T-helper 2 cell treated with Interferon-gamma antibody and Interleukin-4, amounts not matched to agents 5 μg/mL and 100 μg/mL, for 36 hours (primary cell): ENCODE measurements around the gene PHF11.

Experiments
- DNase-seq: peaks from one replicate; pipeline ENCODE4 v3.0.0; 2021; ENCODE audit warnings: low spot score
- H3K27ac Mint-ChIP-seq: one replicate; pipeline ENCODE4 v1.8.0; 2021; ENCODE audit warnings: mild to moderate bottlenecking, mixed read lengths
- H3K27me3 Mint-ChIP-seq: one replicate; pipeline ENCODE4 v1.8.0; 2021; ENCODE audit warnings: low read depth, mixed read lengths
- H3K36me3 Mint-ChIP-seq: one replicate; pipeline ENCODE4 v1.8.0; 2021; ENCODE audit warnings: low read depth, mixed read lengths
- H3K4me1 Mint-ChIP-seq: one replicate; pipeline ENCODE4 v1.8.0; 2021; ENCODE audit warnings: low read depth, mixed read lengths
- H3K4me3 Mint-ChIP-seq: one replicate; pipeline ENCODE4 v1.8.0; 2022; ENCODE audit warnings: mild to moderate bottlenecking, moderate library complexity, mixed read lengths
- H3K9me3 Mint-ChIP-seq: one replicate; pipeline ENCODE4 v1.8.0; 2021; ENCODE audit warnings: mixed read lengths

The PHF11 gene

DNA sequence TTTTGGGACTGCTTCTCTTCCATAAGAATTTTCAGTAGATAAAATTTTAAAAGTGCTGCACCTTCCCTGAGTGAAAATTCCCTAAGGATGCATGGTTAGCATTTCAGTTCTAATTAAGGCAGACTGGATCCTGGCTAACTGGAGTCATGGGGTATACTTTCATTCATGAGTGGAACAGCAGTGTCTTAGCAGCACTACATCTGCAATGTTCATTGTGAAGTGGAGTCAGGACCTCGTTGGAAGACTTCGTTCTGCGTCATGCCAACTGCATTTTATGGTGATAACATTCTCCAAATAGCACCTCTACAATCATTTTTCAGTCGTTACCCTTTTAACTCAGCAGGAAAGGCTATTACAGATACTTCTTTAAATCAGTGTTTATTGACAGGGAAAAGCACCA lies 25.5 kb downstream of the PHF11 start:
- no peaks in the 10 kb centered on the region for H3K9me3 Mint-ChIP-seq
- H3K4me3 Mint-ChIP-seq = no peak overlapping the region
- H3K27ac Mint-ChIP-seq = no peak overlapping the region
- H3K36me3 Mint-ChIP-seq = peaks cover 41% of the 10 kb centered on the region
- H3K27me3 Mint-ChIP-seq = no peaks in the 10 kb centered on the region
- H3K4me1 Mint-ChIP-seq = peaks cover 5% of the 10 kb centered on the region
- no peak for DNase-seq

GRCh38 chr13:49524740-49525501 lies 29.2 kb downstream of the PHF11 start:
- peaks cover 3% of the 10 kb centered on the region for H3K4me1 Mint-ChIP-seq
- no peak overlapping the region for H3K27ac Mint-ChIP-seq
- peaks cover 49% of the 10 kb centered on the region for H3K36me3 Mint-ChIP-seq
- no peaks in the 10 kb centered on the region for H3K27me3 Mint-ChIP-seq
- DNase-seq = no peak
- H3K9me3 Mint-ChIP-seq = no peaks in the 10 kb centered on the region
- no peak overlapping the region for H3K4me3 Mint-ChIP-seq

GRCh38 chr13:49527123-49527522 lies 31.4 kb downstream of the PHF11 start:
- Mint-ChIP-seq H3K4me3 (no peak overlapping the region), H3K9me3 (no peaks in the 10 kb centered on the region), H3K27me3 (no peaks in the 10 kb centered on the region), H3K4me1 (peaks cover 9% of the 10 kb centered on the region), H3K27ac (no peak overlapping the region), H3K36me3 (peaks cover 45% of the 10 kb centered on the region)
- DNase-seq = no peak

DNA sequence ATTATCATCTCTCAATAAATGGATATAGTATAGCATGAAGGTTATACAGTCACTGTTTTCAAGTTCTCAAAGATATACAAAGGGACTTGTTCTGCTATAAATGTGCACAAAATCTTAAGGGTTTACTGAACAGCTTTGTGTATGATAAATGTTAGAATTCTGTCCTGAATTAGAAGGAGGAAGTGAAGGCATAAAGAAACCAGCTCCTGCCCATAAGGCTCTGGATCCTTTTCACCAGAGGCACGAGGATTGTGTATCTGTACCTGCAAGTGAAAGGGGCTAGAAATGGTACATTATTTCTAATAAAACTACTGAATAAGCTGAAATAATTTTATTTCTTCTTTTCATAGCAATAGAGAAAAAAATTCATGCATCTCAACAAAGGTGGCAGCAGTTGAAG lies 32.4 kb downstream of the PHF11 start:
- DNase-seq = no peak
- Mint-ChIP-seq H3K27me3 (no peaks in the 10 kb centered on the region), H3K9me3 (no peaks in the 10 kb centered on the region), H3K4me3 (no peak overlapping the region), H3K36me3 (peaks cover 48% of the 10 kb centered on the region), H3K27ac (no peak overlapping the region), H3K4me1 (peaks cover 17% of the 10 kb centered on the region)

DNA sequence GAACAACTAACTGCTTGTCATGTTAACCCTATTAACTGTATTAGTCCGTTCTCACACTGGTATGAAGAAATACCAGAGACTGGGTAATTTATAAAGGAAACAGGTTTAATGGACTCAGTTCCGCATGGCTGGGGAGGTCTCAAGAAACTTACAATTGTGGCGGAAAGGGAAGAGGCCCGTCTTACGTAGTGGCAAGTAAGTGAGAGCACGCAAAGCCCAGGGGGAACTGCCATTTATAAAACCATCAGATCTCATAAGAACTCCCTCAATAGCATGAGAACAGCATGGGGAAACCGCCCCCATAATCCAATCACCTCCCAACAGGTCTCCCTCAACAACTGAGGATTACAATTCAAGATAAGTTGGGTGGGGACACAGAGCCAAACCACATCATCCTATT lies 34.7 kb downstream of the PHF11 start:
- no peak overlapping the region for H3K4me3 Mint-ChIP-seq
- DNase-seq = no peak
- peaks cover 16% of the 10 kb centered on the region for H3K4me1 Mint-ChIP-seq

DNA sequence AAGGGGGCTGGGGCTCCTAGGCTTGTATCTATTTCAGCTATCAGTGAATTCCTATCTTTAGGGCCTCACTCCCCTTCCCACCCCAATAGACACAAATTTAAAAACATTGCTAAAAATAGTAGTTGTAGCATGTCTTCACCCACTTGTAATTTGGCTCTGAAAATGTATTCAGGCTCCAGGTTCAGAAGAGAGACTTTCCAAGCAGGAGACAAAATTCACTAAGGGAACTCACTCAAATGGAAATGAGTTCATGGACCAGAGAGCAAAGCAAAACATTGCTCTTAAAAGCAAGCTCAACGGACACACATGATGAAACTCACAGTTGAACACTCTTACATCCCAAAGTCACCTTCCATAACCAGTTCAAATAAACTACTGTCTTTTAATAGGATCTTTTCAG lies 36.8 kb downstream of the PHF11 start:
- Mint-ChIP-seq H3K27me3 (no peaks in the 10 kb centered on the region), H3K4me1 (peaks cover 16% of the 10 kb centered on the region), H3K9me3 (no peaks in the 10 kb centered on the region), H3K36me3 (peaks cover 53% of the 10 kb centered on the region), H3K4me3 (no peak overlapping the region), H3K27ac (no peak overlapping the region)
- no peak for DNase-seq

More for the DNA sequence above, 34.7 kb downstream of the PHF11 start:
- H3K36me3 Mint-ChIP-seq = peaks cover 52% of the 10 kb centered on the region
- H3K9me3 Mint-ChIP-seq = no peaks in the 10 kb centered on the region
- no peak overlapping the region for H3K27ac Mint-ChIP-seq
- no peaks in the 10 kb centered on the region for H3K27me3 Mint-ChIP-seq

DNA sequence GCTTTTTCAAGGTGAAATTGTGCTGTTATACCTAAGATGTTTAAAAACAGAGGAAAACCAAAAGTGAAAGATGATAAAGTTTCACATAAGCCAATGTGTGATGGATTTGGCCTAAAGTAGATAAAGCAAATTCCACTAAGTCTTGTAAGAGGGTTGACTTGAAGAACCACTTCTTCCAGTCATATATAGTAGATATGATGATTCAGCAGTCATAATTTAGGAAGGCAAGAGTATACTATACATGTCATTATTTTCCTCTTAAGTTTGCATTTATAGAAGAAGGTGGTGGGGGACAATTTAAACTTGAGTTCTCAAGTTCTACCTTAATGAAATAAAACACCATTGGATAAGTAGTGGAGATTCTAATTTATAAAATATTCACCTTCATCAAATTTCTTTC lies 37.3 kb downstream of the PHF11 start:
- peaks cover 54% of the 10 kb centered on the region for H3K36me3 Mint-ChIP-seq
- DNase-seq = no peak
- H3K4me3 Mint-ChIP-seq = no peak overlapping the region
- H3K27me3 Mint-ChIP-seq = no peaks in the 10 kb centered on the region
- H3K9me3 Mint-ChIP-seq = no peaks in the 10 kb centered on the region
- H3K4me1 Mint-ChIP-seq = peaks cover 16% of the 10 kb centered on the region
- no peak overlapping the region for H3K27ac Mint-ChIP-seq

DNA sequence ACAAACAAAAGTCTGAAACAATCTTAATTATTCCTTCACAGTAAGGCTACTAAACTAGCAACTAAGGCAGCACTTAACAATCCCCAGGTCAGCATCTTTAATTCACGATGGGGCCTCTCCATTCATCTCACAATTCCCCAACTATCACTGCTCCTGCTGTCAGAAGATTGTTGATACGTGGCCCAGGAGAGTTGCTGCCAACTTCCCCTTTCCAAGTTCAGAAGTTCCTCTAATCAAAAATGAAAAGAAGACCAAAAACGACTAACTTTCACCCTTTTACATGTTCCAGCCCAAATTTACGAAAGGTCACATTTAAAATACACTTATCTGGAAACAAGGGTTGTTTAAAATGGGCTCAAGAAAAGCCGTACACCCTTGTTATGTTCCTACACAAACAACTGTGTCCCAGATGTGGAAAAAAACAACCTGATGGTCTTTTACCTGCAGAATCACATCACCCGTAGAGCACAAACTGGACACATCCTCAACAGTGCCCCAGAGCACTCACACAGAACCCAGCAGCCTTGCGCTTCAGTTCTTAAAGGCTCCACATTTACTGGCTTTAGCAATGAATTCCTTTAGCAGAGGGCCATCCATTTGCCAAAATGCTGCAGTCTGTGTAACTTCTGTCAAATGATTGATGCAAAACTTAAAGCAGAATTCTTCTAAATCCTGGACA lies 38.0 kb downstream of the PHF11 start:
- Mint-ChIP-seq H3K27me3 (no peaks in the 10 kb centered on the region), H3K27ac (peak overlapping the region; percentile 20), H3K9me3 (no peaks in the 10 kb centered on the region), H3K36me3 (peaks cover 47% of the 10 kb centered on the region), H3K4me1 (peaks cover 16% of the 10 kb centered on the region), H3K4me3 (no peak overlapping the region)
- DNase-seq = no peak

DNA sequence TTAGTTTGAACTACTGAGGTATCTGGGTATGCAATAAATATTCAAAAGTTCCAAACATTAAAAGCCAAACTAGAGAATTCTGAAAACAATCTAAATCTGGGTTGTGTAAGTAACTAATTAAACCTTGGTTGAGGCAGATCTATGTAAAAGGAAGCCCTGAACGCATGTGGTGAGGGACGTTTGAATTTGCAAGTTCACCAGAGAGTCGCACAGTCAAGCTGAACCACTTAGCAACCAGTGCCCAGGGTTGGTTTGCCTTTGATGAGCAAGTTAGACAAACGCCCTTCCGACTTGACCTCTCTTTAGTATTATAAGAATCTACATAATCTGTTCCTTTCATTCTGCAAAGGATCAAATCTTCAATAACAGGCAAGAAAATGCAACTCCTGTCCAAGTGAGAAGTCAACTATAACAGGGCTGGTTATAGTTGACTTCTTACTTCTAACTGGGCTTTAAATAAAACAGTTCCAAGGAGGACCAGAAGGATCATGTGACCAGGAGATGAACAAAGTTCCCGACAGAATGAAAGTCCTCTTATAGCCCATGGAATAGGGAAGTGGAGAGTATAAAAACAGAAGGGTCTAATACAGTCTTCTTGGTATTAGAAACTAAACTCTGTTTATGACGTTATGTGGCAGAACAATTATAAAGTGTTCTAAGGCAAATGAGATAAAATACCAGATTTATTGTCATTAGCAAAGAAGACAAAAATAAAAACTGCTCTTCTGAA lies 40.6 kb downstream of the PHF11 start:
- Mint-ChIP-seq H3K27ac (no peak overlapping the region), H3K4me3 (no peak overlapping the region), H3K4me1 (peaks cover 28% of the 10 kb centered on the region), H3K36me3 (peaks cover 50% of the 10 kb centered on the region), H3K9me3 (no peaks in the 10 kb centered on the region), H3K27me3 (no peaks in the 10 kb centered on the region)
- DNase-seq = no peak

- Mint-ChIP-seq H3K9me3 (no peaks in the 10 kb centered on the region), H3K4me1 (peaks cover 21% of the 10 kb centered on the region), H3K27me3 (no peaks in the 10 kb centered on the region), H3K36me3 (peaks cover 42% of the 10 kb centered on the region), H3K4me3 (no peak overlapping the region), H3K27ac (no peak overlapping the region)
- no peak for DNase-seq
Observed at GRCh38 chr13:49538404-49538803, 42.7 kb downstream of the PHF11 start.

DNA sequence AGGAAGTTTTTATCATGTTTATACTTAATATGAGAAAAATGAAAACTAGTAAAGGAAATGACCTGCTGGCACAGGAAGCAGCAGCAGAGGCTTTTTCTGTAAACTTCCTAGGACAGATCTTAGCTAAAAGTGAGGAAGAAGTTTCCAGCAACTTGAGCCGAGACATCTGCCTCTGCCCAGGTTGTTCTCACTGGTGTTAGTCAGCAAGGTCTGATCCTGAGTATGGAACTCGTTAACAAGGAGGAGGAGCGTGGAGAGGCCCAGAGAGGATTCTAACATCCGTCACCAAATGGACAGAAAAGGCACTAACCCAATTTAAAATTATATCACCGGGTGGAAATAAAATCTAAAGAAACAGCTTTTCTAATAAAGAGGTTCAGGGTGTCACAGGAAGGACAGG lies 43.6 kb downstream of the PHF11 start:
- H3K27ac Mint-ChIP-seq = peak overlapping the region; percentile 74
- no peaks in the 10 kb centered on the region for H3K27me3 Mint-ChIP-seq
- no peaks in the 10 kb centered on the region for H3K9me3 Mint-ChIP-seq
- DNase-seq = no peak
- peak overlapping the region; percentile 69 for H3K4me3 Mint-ChIP-seq
- H3K4me1 Mint-ChIP-seq = peaks cover 19% of the 10 kb centered on the region
- peaks cover 36% of the 10 kb centered on the region for H3K36me3 Mint-ChIP-seq

DNA sequence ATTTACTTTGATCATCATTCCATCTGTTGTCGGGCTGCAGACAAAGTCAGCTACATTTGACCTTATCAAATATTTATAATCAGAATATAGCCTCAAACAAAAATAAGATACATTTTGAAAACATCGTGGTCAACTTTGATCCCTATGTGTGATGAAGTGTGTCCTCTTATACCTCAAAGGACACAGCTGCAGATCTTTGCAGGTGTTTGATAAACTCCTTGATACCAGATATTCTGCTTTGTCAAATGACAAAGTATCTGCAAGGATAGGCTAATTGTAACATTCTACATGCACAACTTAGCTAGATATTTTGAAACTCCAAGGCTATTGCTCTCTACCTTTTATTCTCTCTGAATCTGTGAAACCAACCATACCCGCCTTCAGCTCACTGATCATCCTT lies 44.0 kb downstream of the PHF11 start:
- H3K27ac Mint-ChIP-seq = peak overlapping the region; percentile 84
- DNase-seq = no peak
- H3K36me3 Mint-ChIP-seq = peaks cover 34% of the 10 kb centered on the region
- peaks cover 19% of the 10 kb centered on the region for H3K4me1 Mint-ChIP-seq
- H3K9me3 Mint-ChIP-seq = no peaks in the 10 kb centered on the region
- H3K27me3 Mint-ChIP-seq = no peaks in the 10 kb centered on the region
- H3K4me3 Mint-ChIP-seq = peak overlapping the region; percentile 70

DNA sequence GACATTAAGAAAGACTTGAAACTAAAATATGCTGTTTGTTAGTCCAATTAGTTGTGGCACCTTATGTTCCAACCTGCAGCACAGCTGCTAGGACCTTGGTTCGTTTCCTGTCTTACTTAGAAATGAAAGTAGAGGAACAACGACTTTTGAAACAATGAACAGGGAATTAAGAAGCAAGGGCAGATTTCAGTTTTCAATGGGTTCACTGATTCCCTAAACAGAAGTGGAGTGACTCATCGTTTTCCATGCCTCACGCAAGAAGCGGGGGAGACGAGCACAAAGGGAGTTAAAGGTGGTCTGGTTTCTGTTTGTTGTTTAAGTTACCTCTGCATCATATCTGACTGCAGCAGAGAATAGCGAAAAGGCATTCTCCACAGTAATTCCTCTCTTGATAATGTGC lies 44.8 kb downstream of the PHF11 start:
- H3K9me3 Mint-ChIP-seq = no peaks in the 10 kb centered on the region
- H3K27ac Mint-ChIP-seq = peak overlapping the region; percentile 84
- H3K4me3 Mint-ChIP-seq = peak overlapping the region; percentile 70
- no peak for DNase-seq
- peaks cover 19% of the 10 kb centered on the region for H3K4me1 Mint-ChIP-seq
- no peaks in the 10 kb centered on the region for H3K27me3 Mint-ChIP-seq
- peaks cover 34% of the 10 kb centered on the region for H3K36me3 Mint-ChIP-seq

GRCh38 chr13:49543656-49544055 lies 47.9 kb downstream of the PHF11 start:
- H3K9me3 Mint-ChIP-seq = no peaks in the 10 kb centered on the region
- H3K36me3 Mint-ChIP-seq = peaks cover 32% of the 10 kb centered on the region
- H3K27ac Mint-ChIP-seq = no peak overlapping the region
- H3K27me3 Mint-ChIP-seq = no peaks in the 10 kb centered on the region
- peaks cover 20% of the 10 kb centered on the region for H3K4me1 Mint-ChIP-seq
- no peak for DNase-seq
- H3K4me3 Mint-ChIP-seq = no peak overlapping the region
